HepG2 (cell line): ENCODE measurements around the gene BGN. TPM values are rescaled to one million over a fixed set of nuclear protein-coding genes. Genes with fewer than 3 reads are reported as not detected.

Experiments
- ATAC-seq: fragments of 200-7000 bp; cut with Tn5 transposase; 3 replicates; pipeline ENCODE4 v1.9.1; 2020; ENCODE audit warnings: mild to moderate bottlenecking, moderate library complexity
- BruUV-seq: library from RNA; stranded (reverse); fragments of 400-500 nt; replicated peaks from 2 replicates; lab custom pipeline; 2021; lab: Mats Ljungman, UMichigan
- CTCF ChIA-PET: fragments of 300-600 bp; formaldehyde crosslinking; extraction: SDS; loops from one replicate; lab custom pipeline; 2021; ENCODE audit warnings: low total read pairs, inconsistent platforms, low intra/inter-chr PET ratio; lab: Yijun Ruan, JAX
- POLR2A ChIA-PET: fragments of 350-600 bp; sonication (Branson Sonifier 250); formaldehyde crosslinking; loops from one replicate; lab custom pipeline; 2020; ENCODE audit warnings: antibody characterized with exemption, inconsistent platforms; lab: Yijun Ruan, JAX
- DNase-seq: peaks from one replicate; pipeline ENCODE4 v3.0.0-alpha.2; 2015; ENCODE audit warnings: low spot score
- FAIRE-seq: peaks from 3 replicates; lab custom pipeline; 2011; peaks lifted over from hg19 to GRCh38; lab: Jason Lieb, UNC
- H2AFZ ChIP-seq: one replicate; pipeline ENCODE4 v1.6.1; 2011; ENCODE audit warnings: low read length, inconsistent platforms
- H3K27ac ChIP-seq: fragments of 300-600 bp; 3 replicates; pipeline ENCODE4 v1.8.0; 2011; ENCODE audit warnings: mixed run types, mild to moderate bottlenecking, mixed read lengths, low read length, inconsistent platforms; ENCODE audit not compliant: insufficient read depth; ENCODE audit errors: extremely low read length
- H3K27me3 ChIP-seq, 2 experiments: fragments of 200-600 bp in 1 of 2; 2 replicates in 1 of 2; 3 replicates in 1 of 2; pipeline versions ENCODE4 v1.6.0 to v1.8.0; 2011; ENCODE audit warnings: low read length in 2 of 2, mild to moderate bottlenecking in 2 of 2, moderate library complexity in 2 of 2, inconsistent platforms in 1 of 2; ENCODE audit not compliant: insufficient read depth in 2 of 2, control insufficient read depth in 1 of 2
- H3K36me3 ChIP-seq, 2 experiments: fragments of 200-600 bp in 1 of 2; replicated peaks in 1 of 2; 2 replicates in 1 of 2; 3 replicates in 1 of 2; pipeline versions ENCODE4 v1.5.1 to v1.8.0; 2011; ENCODE audit warnings: low read length in 2 of 2, inconsistent platforms in 1 of 2; ENCODE audit not compliant: insufficient read depth in 2 of 2, control insufficient read depth in 1 of 2
- H3K4me1 ChIP-seq: 2 replicates; pipeline ENCODE4 v1.5.1; 2012; ENCODE audit warnings: low read length, inconsistent platforms; ENCODE audit not compliant: insufficient read depth
- H3K4me2 ChIP-seq: 2 replicates; pipeline ENCODE4 v1.6.0; 2011; ENCODE audit warnings: low read depth, low read length, inconsistent platforms
- H3K4me3 ChIP-seq, 3 experiments: fragments of 200-600 bp in 1 of 3; sonication (generic), shearing (Covaris generic) in 1 of 3; replicated peaks in 1 of 3; 2 replicates each; pipeline ENCODE4 v1.5.1; 2011 to 2016; ENCODE audit warnings: low read length in 3 of 3, inconsistent platforms in 2 of 3, low read depth in 2 of 3, mild to moderate bottlenecking in 2 of 3, control low read depth in 1 of 3, mixed read lengths in 1 of 3; ENCODE audit not compliant: insufficient read depth in 1 of 3
- H3K79me2 ChIP-seq: one replicate; pipeline ENCODE4 v1.6.1; 2011; ENCODE audit warnings: low read length, inconsistent platforms; ENCODE audit not compliant: insufficient read depth
- H3K9ac ChIP-seq: 2 replicates; pipeline ENCODE4 v1.6.0; 2011; ENCODE audit warnings: mild to moderate bottlenecking, low read depth, low read length, inconsistent platforms; ENCODE audit not compliant: insufficient read depth
- H3K9me3 ChIP-seq: 2 replicates; pipeline ENCODE4 v1.5.1; 2012; ENCODE audit warnings: mild to moderate bottlenecking, low read length
- H4K20me1 ChIP-seq: 2 replicates; pipeline ENCODE4 v1.6.0; 2011; ENCODE audit warnings: inconsistent platforms, mild to moderate bottlenecking, low read length, moderate library complexity; ENCODE audit not compliant: insufficient read depth
- BRCA1 ChIP-seq: sonication (generic); formaldehyde crosslinking; IDR thresholded peaks from 2 replicates; pipeline ENCODE4 v1.4.0; 2020; ENCODE audit warnings: missing genetic modification reagents
- EED ChIP-seq: sonication (generic); formaldehyde crosslinking; IDR thresholded peaks from 2 replicates; pipeline ENCODE4 v1.5.0; 2020; ENCODE audit warnings: mild to moderate bottlenecking, missing genetic modification reagents
- HDAC2 ChIP-seq: sonication (generic); formaldehyde crosslinking; IDR thresholded peaks from 2 replicates; pipeline ENCODE4 v1.4.0; 2020; ENCODE audit warnings: missing genetic modification reagents
- SKI ChIP-seq: fragments of 450-650 bp; IDR thresholded peaks from one replicate; pipeline ENCODE4 v1.6.1; 2018; ENCODE audit warnings: mild to moderate bottlenecking; ENCODE audit not compliant: partially characterized antibody
- ZFP36L1 ChIP-seq: sonication (generic); formaldehyde crosslinking; IDR thresholded peaks from 2 replicates; pipeline ENCODE4 v1.8.0; 2022; ENCODE audit warnings: mild to moderate bottlenecking, missing genetic modification reagents, moderate library complexity
- ZFYVE20 ChIP-seq: sonication (generic); formaldehyde crosslinking; IDR thresholded peaks from 2 replicates; pipeline ENCODE4 v1.8.0; 2023; ENCODE audit warnings: low read depth, mild to moderate bottlenecking, moderate library complexity, missing genetic modification reagents, borderline replicate concordance
- ZNF530 ChIP-seq: sonication (generic); formaldehyde crosslinking; IDR thresholded peaks from 2 replicates; pipeline ENCODE4 v1.5.0; 2020; ENCODE audit warnings: low read depth, mild to moderate bottlenecking, missing genetic modification reagents
- ZNF850 ChIP-seq: sonication (generic); formaldehyde crosslinking; conservative IDR thresholded peaks from 2 replicates; pipeline ENCODE4 v1.9.0; 2021; ENCODE audit warnings: mild to moderate bottlenecking, missing genetic modification reagents
- WGBS: methylation state at CpG from one replicate; pipeline ENCODE4 v1.1.6; 2017; ENCODE audit warnings: low lambda C conversion rate; 5-methylcytosine and 5-hydroxymethylcytosine counted together
- in situ Hi-C: cut with HindIII; loops from 2 replicates; pipeline ENCODE4 v1.10.0; 2017; ENCODE audit warnings: low pct_unique_long_range_greater_than_20kb; ENCODE audit not compliant: extremely low pct_ligation_motif_present
- intact Hi-C: fragments of 100-400 bp; cut with micrococcal nuclease; formaldehyde crosslinking; loops from one replicate; pipeline ENCODE4 v1.10.0; 2022; ENCODE audit not compliant: unreplicated experiment
- polyA plus RNA-seq, 8 experiments: library from polyadenylated mRNA; depleted of rRNA in 3 of 8; stranded (reverse) in 7 of 8; unstranded in 1 of 8; fragments of >200 nt; fragmentation: Illumina TruSeq in 4 of 8; extraction: Trizol in 4 of 8; gene quantifications; 2 replicates each; pipeline versions ENCODE4 v1.2.1 to v1.2.3, GENCODE V29; 2011 to 2016; ENCODE audit warnings: low read depth in 4 of 8, missing spikeins in 1 of 8, mixed read lengths in 1 of 8; ENCODE audit not compliant: insufficient read depth in 1 of 8
- total RNA-seq, 5 experiments: library from RNA; depleted of rRNA; stranded (reverse); fragments of >200 nt; fragmentation: Illumina TruSeq; extraction: Trizol; gene quantifications; 2 replicates each; pipeline ENCODE4 v1.2.3, GENCODE V29; 2016; ENCODE audit warnings: low read depth in 1 of 5
- TF ChIP-seq, protein P1 (sequence below): sonication (generic); formaldehyde crosslinking; IDR thresholded peaks from 2 replicates; pipeline ENCODE4 v1.4.0; 2020; ENCODE audit warnings: low read depth, mild to moderate bottlenecking, missing genetic modification reagents
- TF ChIP-seq, protein P2 (sequence below): sonication (generic); formaldehyde crosslinking; IDR thresholded peaks from 2 replicates; pipeline ENCODE4 v1.8.0; 2022; ENCODE audit warnings: mild to moderate bottlenecking, missing genetic modification reagents, moderate library complexity
- TF ChIP-seq, protein P3 (sequence below): sonication (generic); formaldehyde crosslinking; IDR thresholded peaks from 2 replicates; pipeline ENCODE4 v1.5.1; 2020; ENCODE audit warnings: mild to moderate bottlenecking, missing genetic modification reagents, moderate library complexity

BGN gene
- total and polyA plus RNA-seq, 2 of the 13 experiments (the other 11 are each of a cell fraction or from before 2014, with no cell fraction given) = 0.18 to 0.63 TPM

DNA sequence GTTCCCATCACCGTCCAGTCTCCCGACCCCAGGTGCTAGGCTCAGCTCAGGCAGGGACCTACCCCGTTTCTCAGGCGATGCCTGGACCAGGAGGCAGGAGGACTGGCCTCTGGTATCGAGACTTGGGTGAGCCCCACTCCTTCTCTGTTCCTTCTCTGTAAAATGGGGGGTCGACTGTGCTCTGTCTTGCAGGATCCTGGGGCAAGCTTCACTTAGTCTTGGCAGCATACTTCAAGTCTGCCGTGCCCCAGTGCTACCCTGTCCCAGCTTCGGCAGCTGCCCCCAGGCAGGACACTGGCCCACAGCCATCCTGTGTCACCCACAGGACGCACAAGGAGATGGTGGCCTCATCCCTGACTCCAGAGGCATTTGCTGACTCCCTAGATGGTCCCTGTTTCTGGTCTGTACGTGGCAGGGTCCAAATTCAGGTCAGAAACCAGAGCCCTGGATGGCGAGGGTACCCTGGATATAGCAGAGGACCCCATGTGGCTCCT, 17.4 kb upstream of the BGN start:
- ChIA-PET POLR2A (interaction anchor here (1.2 kb wide), 1 partner anchor 11 kb away, joined by 4 read pairs; no protein-coding TSS in a partner anchor), CTCF (no interaction called here)
- H3K27ac ChIP-seq = no peak overlapping the region
- H3K4me1 ChIP-seq = peaks cover 24% of the 10 kb centered on the region
- FAIRE-seq (no peak), DNase-seq (no peak), ATAC-seq (no peak)
- no peaks in the 10 kb centered on the region for H3K36me3 ChIP-seq
- H3K4me3 ChIP-seq = no peak overlapping the region
- no peak overlapping the region for H3K9ac ChIP-seq
- 30% methylated on average over 2 of the region's 11 CpGs for WGBS
- H3K27me3 ChIP-seq = peaks cover 2 to 5% of the 10 kb centered on the region in 2 experiments; a peak in 2 of 5 replicates
- H3K9me3 ChIP-seq = no peaks in the 10 kb centered on the region
- intact Hi-C loops (no loop called here), in situ Hi-C loops (no loop called here)
- TF ChIP-seq SKI = no peak
- TF ChIP-seq ZNF850 (CRISPR knock-in tag) = no peak
- TF ChIP-seq, protein P1, sequence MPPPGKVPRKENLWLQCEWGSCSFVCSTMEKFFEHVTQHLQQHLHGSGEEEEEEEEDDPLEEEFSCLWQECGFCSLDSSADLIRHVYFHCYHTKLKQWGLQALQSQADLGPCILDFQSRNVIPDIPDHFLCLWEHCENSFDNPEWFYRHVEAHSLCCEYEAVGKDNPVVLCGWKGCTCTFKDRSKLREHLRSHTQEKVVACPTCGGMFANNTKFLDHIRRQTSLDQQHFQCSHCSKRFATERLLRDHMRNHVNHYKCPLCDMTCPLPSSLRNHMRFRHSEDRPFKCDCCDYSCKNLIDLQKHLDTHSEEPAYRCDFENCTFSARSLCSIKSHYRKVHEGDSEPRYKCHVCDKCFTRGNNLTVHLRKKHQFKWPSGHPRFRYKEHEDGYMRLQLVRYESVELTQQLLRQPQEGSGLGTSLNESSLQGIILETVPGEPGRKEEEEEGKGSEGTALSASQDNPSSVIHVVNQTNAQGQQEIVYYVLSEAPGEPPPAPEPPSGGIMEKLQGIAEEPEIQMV (CRISPR knock-in tag) = no peak
- TF ChIP-seq HDAC2 = no peak
- TF ChIP-seq, protein P2, sequence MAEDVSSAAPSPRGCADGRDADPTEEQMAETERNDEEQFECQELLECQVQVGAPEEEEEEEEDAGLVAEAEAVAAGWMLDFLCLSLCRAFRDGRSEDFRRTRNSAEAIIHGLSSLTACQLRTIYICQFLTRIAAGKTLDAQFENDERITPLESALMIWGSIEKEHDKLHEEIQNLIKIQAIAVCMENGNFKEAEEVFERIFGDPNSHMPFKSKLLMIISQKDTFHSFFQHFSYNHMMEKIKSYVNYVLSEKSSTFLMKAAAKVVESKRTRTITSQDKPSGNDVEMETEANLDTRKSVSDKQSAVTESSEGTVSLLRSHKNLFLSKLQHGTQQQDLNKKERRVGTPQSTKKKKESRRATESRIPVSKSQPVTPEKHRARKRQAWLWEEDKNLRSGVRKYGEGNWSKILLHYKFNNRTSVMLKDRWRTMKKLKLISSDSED = no peak
- TF ChIP-seq, protein P3, sequence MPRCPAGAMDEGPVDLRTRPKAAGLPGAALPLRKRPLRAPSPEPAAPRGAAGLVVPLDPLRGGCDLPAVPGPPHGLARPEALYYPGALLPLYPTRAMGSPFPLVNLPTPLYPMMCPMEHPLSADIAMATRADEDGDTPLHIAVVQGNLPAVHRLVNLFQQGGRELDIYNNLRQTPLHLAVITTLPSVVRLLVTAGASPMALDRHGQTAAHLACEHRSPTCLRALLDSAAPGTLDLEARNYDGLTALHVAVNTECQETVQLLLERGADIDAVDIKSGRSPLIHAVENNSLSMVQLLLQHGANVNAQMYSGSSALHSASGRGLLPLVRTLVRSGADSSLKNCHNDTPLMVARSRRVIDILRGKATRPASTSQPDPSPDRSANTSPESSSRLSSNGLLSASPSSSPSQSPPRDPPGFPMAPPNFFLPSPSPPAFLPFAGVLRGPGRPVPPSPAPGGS = no peak
- TF ChIP-seq ZFYVE20 (CRISPR knock-in tag) = no peak
- no peak for TF ChIP-seq ZFP36L1 (CRISPR knock-in tag)
- TF ChIP-seq BRCA1 (CRISPR knock-in tag) = no peak
- TF ChIP-seq ZNF530 (CRISPR knock-in tag) = no peak
- TF ChIP-seq EED (CRISPR knock-in tag) = no peak
- H3K4me2 ChIP-seq = no peak overlapping the region
- no peaks in the 10 kb centered on the region for H3K79me2 ChIP-seq
- BruUV-seq = no TSS peak
- H4K20me1 ChIP-seq = no peaks in the 10 kb centered on the region
- H2AFZ ChIP-seq = no peak overlapping the region
